Dermis blood vessel endothelial cell (primary cell): ENCODE measurements around the gene VGF. TPM values are rescaled to one million over a fixed set of nuclear protein-coding genes. Genes with fewer than 3 reads are reported as not detected.
"Not testable (repeated sequence)": the region's sequence is repeated elsewhere in the genome, so short reads cannot be mapped to it uniquely, and the experiment has no call there.

Experiments
- DNase-seq: peaks from one replicate; pipeline ENCODE4 v3.0.0; 2010
- total RNA-seq: library from RNA; depleted of rRNA; stranded (reverse); fragments of >200 nt; gene quantifications from 2 replicates; pipeline ENCODE4 v1.2.3, GENCODE V29; 2014

The VGF gene
- total RNA-seq, 1 donor from 2014 or later, result not detected

DNA sequence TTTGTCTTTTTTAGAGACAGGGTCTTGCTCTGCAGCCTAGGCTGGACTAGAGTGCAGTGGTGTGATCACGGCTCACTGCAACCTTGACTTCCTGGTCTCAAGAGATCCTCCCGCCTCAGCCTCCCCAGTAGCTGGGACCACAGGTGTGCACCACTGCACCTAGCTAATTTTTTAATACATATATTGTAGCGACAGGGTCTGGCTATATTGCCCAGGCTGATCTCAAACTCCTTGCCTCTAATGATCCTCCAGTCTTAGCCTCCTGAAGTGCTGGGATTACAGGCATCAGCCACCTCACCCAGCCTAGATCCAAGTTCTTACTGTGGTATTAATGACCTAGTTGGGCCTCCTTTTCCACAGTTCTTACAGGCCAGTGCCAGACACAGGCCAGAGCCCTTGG is 50.2 kb downstream of the VGF start:
- DNase-seq, result no peak

DNA sequence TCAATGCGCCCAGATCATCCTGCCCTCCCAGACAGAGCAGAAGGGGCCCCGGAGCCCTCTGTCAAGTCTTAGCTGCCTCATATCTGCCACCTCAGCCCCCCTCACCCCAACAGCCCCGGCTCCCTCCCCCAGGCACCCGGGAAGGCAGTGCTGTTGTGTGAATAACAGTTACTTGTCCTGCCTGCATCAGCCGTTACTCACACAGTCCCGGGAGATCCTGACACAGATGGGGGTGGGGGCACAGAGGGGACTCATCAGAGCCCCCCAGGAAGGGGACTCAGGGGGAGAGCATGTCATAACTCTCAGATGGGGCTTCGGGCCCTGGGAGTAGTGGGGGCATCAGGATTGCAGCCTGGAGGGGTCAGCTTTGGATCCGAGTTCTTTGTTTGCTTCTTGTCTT is 50.9 kb downstream of the VGF start:
- no peak for DNase-seq

DNA sequence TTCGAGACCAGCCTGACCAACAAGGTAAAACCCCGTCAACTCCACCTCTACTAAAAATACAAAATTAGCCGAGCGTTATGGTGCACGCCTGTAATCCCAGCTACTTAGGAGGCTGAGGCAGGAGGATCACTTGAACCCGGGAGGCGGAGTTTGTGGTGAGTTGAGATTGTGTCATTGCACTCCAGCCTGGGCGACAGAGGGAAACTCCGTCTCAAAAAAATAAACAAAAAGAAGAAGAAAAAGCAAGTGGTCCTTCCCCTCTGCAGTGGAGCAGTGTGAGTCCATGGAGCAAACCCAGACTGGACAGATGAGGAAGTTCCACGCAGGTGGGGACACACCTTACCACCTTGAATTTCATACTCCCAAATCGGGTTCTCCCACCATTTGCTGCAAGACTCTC is 51.5 kb downstream of the VGF start:
- no peak for DNase-seq

DNA sequence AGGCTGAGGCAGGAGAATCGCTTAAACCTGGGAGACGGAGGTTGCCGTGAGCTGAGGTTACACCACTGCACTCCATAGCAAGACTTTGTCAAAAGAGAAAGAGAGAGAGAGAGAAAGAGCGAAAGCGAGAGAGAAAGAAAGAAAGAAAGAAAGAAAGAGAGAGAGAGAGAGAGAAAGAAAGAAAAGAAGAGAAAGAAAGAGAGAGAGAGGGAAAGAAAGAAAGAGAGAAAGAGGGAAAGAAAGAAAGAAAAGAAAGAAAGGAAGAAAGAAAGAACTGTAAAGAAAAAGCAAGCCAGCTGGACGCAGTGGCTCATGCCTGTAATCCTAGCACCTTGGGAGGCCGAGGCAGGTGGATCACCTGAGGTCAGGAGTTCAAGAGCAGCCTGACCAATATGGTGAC is 52.2 kb downstream of the VGF start:
- not testable (repeated sequence) for DNase-seq

Other genes starting within 250 kb of the VGF start
- 0.19 TPM in 1 of 2 replicates, not detected in the other for gene MUC3A, start 216.0 kb downstream of the VGF start, total RNA-seq
- not detected in 2 replicates for gene MUC12, start 196.0 kb downstream of the VGF start, total RNA-seq
- not detected in 2 replicates for gene MUC17, start 145.5 kb downstream of the VGF start, total RNA-seq
- gene TRIM56, start 80.1 kb downstream of the VGF start, total RNA-seq, result 19.6 and 28.0 TPM in 2 replicates
- gene SERPINE1, start 38.5 kb downstream of the VGF start, total RNA-seq, result 289 and 399 TPM in 2 replicates
- 115 and 144 TPM in 2 replicates for gene AP1S1, start 11.1 kb downstream of the VGF start, total RNA-seq
- gene NAT16, start 14.7 kb upstream of the VGF start, total RNA-seq, result not detected in 2 replicates
- not detected in 2 replicates for gene MOGAT3, start 35.5 kb upstream of the VGF start, total RNA-seq
- 54.1 and 104 TPM in 2 replicates for gene PLOD3, start 52.0 kb upstream of the VGF start, total RNA-seq
- gene ZNHIT1, start 52.6 kb upstream of the VGF start, total RNA-seq, result 70.9 and 122 TPM in 2 replicates
- 2.3 and 6.5 TPM in 2 replicates for gene CLDN15, start 72.2 kb upstream of the VGF start, total RNA-seq
- 189 and 330 TPM in 2 replicates for gene FIS1, start 79.5 kb upstream of the VGF start, total RNA-seq
- gene IFT22, start 156.2 kb upstream of the VGF start, total RNA-seq, result 13.0 and 15.8 TPM in 2 replicates
- not detected in 2 replicates for gene COL26A1, start 197.3 kb upstream of the VGF start, total RNA-seq